COR-L47 (cell line): Measurements from ENCODE around the gene FOXE1.

Source experiments
- DNase-seq: peaks from one replicate; lab custom pipeline; 2025; lab: John Stamatoyannopoulos, UW

Gene FOXE1

GRCh38 chr9:97848480-97849237 lies 4.4 kb upstream of the FOXE1 start:
- no peak for DNase-seq

DNA sequence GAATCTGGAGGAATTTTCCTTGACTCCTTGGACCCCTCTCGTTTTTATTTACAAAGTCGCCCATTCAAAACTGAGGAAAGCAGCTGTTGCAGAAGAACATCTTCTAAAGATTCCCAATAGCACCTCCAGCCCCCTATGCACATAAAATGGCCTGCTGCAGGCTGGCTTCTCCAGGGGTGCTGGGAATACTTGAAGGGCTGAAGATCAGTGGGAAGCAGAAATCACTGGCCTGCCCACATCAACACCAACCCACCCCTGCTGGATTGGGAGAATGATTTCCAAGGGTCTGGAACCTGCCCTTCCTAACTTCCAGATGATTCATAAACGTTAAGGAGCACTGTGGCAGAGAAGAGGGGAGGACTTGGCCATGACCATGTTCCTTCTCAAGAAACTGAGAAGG lies 3.0 kb upstream of the FOXE1 start:
- DNase-seq, result no peak

DNA sequence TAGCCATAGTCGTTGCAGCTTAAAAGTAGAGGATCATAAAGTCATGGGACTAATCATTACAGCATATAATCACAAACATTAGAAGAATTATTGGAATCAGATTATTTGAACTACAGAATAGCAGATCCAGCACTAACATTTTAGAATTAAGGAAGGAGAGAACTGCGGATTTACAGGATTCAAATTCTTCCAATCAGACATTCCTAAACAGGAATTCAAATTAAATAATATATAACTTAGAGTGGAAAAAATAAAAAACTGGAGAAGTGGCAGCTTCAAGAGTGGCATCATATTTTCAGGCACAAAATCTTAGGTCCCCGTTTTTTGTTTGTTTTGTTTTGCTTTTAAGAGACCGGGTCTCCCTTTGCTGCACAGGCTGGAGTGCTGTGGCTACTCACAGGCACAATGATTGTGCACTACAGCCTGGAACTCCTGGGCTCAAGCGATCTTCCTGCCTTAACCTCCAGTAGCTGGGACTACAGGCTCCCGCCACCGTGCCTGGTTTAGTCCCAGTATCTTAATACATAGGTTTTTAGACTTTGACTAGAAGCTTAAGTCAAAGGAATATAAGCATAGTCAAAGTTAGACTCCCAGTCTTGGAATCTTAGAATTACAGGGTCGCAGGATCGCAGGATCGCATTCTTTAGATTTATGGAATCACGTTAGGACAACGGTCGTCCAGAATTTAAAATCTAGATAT lies 2.1 kb upstream of the FOXE1 start:
- DNase-seq, result no peak

DNA sequence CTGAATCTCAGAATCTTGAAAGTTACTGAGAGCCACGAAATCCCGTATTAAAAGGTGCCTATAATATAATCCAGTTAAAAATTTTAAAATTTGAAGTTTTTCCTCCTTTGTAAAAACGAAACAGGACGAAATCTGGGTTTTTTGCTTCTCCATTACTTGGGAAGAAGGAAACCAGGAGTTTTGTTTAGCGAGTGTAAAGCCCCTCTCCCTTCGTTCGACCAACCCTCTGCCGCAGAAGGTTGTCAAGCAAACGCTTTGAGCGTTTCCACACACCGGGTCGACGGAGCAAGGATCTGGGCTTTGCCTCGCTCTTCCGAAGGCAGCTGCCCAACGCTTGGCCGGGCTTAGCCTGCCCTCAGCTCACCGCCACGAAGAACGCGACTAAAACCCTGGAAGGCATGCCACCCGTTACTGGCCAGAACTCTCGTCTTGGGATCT lies 1.6 kb upstream of the FOXE1 start:
- DNase-seq, result no peak

GRCh38 chr9:97852001-97852398 lies 1.0 kb upstream of the FOXE1 start:
- no peak for DNase-seq

GRCh38 chr9:97852399-97853055 lies 499 bp upstream of the FOXE1 start:
- DNase-seq, result no peak

DNA sequence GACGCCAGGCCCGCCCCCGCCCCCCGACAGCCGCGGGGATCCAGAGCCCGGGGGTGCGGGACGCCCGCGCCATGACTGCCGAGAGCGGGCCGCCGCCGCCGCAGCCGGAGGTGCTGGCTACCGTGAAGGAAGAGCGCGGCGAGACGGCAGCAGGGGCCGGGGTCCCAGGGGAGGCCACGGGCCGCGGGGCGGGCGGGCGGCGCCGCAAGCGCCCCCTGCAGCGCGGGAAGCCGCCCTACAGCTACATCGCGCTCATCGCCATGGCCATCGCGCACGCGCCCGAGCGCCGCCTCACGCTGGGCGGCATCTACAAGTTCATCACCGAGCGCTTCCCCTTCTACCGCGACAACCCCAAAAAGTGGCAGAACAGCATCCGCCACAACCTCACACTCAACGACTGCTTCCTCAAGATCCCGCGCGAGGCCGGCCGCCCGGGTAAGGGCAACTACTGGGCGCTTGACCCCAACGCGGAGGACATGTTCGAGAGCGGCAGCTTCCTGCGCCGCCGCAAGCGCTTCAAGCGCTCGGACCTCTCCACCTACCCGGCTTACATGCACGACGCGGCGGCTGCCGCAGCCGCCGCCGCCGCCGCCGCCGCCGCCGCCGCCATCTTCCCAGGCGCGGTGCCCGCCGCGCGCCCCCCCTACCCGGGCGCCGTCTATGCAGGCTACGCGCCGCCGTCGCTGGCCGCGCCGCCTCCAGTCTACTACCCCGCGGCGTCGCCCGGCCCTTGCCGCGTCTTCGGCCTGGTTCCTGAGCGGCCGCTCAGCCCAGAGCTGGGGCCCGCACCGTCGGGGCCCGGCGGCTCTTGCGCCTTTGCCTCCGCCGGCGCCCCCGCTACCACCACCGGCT lies 1.0 kb downstream of the FOXE1 start:
- DNase-seq, result peak; percentile 77

DNA sequence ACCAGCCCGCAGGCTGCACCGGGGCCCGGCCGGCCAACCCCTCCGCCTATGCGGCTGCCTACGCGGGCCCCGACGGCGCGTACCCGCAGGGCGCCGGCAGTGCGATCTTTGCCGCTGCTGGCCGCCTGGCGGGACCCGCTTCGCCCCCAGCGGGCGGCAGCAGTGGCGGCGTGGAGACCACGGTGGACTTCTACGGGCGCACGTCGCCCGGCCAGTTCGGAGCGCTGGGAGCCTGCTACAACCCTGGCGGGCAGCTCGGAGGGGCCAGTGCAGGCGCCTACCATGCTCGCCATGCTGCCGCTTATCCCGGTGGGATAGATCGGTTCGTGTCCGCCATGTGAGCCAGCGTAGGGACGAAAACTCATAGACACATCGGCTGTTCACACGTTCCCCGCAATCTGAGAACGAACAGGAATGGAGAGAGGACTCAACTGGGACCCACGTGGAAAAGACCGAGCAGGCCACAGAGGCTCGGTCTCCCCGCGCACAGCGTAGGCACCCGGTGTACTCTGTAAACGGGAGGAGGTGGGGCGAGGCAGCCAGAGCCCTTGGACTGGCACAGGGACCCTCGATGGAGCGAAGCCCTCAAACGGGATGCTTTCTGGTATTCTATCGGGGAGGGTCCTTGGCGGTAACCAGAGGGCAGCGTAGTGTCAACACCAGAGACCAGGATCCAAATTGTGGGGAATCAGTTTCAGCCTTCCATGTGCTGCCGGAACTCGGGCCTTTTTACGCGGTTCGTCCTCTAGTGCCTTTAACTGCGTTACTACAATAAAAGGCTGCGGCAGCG lies 1.9 kb downstream of the FOXE1 start:
- no peak for DNase-seq

DNA sequence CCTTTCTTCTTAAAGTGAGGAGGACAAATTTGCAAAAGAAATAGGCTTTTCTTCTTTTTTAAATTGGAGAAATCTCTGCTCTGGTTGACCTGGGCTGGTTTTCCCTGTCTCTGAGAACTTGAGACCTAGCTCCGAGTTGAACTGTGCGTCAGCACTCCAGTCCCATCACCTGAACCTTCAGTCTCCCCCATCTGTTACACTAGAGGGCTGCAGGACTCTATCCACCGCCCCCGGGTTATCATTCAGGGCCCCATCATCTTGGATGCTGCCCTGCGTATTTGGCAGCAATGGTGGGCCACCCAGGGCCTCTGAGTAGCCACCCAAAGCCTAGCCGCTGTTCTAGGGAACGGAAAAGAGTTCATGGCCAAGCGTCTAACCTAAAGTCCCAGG lies 2.5 kb downstream of the FOXE1 start:
- no peak for DNase-seq

DNA sequence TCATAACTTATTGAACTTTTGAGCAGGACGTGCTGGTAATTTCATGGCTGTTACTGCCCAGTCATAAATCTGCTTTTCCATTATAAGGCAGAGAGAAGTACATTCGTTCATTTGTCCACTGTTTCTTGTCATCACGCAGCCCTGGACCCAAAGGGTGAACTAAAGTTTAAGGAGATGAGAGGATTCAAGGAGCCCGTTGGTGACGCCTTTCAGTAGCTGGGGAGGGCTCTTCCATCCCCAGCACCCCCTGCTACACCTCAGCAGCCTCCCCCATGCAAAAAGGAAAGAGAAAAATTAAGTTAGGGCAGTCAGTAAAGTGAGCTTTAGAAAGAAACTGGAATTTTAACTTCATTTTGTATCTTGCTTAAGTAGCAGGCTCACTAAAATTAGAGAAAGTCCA lies 2.9 kb downstream of the FOXE1 start:
- DNase-seq, result no peak

GRCh38 chr9:97856857-97857605 lies 4.0 kb downstream of the FOXE1 start:
- no peak for DNase-seq

DNA sequence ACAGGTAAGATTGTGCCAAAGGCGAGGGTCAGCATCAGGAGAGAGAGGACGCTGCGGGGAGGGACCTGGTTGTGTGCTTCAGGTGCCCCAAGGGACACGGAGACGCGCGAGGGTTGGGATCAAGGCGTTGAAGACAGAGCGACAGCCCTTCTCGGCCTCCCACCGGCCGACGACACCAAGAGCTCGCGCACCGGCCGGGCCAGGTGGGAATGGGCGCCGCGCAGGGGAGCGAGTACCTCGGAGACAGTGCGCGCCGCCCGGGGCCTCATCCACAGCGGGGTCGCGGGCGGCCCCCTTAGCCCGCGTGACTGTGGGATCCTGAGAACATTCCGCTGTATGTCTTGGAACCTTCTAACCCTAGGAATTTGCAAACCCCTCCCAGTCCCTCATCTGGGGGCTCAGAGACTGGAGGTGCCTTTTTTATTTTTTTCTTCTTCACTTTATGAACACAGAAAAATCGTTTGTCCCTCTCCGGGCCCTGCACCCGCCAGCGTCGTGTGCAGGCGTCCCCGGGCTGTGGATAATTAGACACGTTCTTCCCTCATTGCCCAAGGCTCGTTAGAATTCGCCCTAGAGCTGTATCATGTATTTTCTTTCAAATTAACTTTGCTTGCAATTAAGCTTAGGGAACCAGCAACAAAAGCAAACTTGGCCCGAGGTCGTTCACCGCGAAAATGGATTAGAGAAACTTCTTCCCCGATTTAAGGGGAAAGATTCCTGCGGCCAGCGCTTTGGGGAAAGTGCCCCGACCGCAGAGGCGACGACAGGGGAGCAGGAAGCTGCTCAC lies 4.8 kb downstream of the FOXE1 start:
- DNase-seq, result no peak

GRCh38 chr9:97858393-97858713 lies 5.3 kb downstream of the FOXE1 start:
- no peak for DNase-seq

- no peak for DNase-seq
These were observed 5.8 kb downstream of the FOXE1 start for GRCh38 chr9:97858826-97859225.

DNA sequence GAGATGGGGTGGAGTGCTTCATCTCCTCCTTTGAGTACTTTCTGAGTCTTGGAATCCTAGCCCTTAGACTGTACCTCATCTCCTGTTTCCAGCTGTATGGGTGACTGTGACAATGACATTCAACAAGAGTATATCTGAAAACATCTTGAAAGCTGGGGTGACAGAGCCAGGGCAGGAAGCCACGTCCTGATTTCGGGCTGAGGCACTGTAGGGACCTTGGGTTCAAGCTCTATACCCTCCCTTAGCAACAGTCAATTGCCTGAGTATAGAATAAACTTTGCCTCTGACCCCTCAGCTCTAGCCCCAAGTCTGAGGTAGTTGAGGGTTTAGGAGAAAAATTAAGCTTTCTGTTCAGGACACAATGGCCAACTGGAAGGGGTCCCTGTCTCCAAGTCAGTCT lies 6.3 kb downstream of the FOXE1 start:
- no peak for DNase-seq

DNA sequence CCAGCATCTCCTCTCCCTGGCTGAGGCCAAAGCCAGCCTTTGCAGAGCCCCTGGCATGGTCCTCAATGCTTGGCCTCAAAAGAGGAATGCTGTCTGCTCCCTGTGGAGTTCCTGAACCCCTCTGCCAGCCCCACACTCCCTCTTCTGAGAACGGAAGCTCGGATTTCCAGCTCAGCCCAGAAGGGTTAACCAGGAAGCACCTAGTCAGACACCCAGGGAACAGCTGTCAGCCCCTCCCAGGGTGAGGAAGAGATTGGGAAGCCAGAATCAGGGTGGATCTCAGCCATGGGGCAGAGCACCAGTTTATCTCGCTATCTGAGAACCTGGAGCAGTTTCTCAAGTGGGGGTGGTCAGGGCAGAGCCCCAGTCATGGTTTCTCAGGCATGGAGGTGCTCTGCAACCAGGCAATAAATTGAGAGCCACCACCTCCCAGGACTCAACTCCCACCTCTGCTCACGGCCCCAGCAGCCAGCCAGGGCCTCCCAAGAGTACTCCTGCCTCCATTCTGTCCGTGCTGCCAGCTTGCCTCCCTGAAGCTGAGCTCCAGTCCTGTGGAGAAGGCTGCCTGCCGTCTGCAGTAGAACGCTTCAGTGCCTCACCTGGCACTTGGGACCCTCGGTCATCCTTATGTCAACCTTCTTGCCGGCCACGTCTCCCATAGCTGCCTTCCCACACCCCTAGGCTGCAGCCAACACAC lies 7.6 kb downstream of the FOXE1 start:
- DNase-seq, result no peak

- DNase-seq, result no peak
These were observed 8.1 kb downstream of the FOXE1 start for GRCh38 chr9:97861148-97861475.

DNA sequence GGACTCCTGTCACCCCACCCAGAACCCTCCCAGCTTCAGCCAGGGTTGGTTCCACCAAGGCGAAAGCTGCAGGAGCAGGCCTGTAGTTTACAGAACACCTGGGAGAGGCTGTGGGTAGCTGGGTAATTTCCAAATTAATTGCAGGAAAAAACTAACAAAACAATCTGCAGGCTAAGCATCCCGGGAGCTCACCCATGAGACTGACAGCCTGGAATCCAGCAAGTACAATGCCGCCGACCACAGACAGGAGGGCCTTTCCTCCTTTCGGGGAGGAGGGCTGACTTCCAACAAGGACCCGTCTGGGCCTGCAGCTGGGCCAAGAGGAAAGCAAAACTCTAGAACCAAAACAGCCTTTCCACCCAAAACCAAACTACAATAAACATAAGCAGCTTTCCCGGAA lies 10.3 kb downstream of the FOXE1 start:
- no peak for DNase-seq

DNA sequence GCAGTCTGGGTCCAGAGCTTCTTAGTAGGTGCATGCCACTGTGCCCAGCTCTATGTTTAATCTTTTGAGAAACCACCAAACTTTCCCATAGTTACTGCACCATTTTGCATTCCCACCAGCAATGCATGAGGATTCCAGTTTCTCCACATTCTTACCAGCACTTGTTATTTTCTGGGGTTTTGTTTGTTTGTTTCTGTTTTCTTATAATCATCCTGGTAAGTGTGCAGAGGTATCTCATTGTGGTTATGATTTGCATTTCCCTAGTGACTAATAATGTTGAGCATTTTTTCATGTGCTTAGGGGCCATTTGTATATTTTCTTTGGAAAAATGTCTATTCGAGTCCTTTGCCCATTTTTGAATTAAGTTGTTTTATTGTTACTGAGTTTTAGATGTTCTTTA lies 11.4 kb downstream of the FOXE1 start:
- no peak for DNase-seq

DNA sequence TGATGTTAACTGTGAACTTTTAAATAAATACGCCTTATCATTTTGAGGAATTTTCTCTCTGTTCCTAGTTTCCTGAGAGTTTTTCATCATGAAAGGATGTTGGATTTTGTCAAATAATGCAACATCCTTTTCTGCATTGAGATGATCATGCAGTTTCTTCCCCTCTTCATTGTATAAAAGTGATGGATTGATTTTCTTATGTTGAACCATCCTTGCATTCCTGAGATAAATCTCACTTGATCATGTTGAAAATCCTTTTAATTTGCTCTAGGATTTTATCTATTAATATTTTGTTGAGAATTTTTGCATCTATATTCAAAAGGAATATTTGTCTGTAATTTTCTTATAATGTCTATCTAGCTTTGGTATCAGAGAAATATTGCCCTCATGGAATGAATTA lies 13.3 kb downstream of the FOXE1 start:
- no peak for DNase-seq
